HG03064 (cell line): ENCODE results near the gene NFAT5.

Source experiments
- ATAC-seq: cut with Tn5 transposase; IDR thresholded peaks from one replicate; pipeline ENCODE4 v1.9.1; 2021; ENCODE audit warnings: low read depth; ENCODE audit not compliant: unreplicated experiment

Gene NFAT5

GRCh38 chr16:69699915-69700314 is 134.1 kb downstream of the NFAT5 start:
- ATAC-seq = no peak

- ATAC-seq = no peak
Measured at GRCh38 chr16:69701452-69701851, 135.7 kb downstream of the NFAT5 start.

GRCh38 chr16:69701866-69702265 is 136.1 kb downstream of the NFAT5 start:
- no peak for ATAC-seq

GRCh38 chr16:69703638-69704037 is 137.9 kb downstream of the NFAT5 start:
- no peak for ATAC-seq

- no peak for ATAC-seq
Measured at GRCh38 chr16:69706256-69706974, 140.6 kb downstream of the NFAT5 start.

- ATAC-seq = no peak
Measured at GRCh38 chr16:69706975-69707340, 141.2 kb downstream of the NFAT5 start.

GRCh38 chr16:69707920-69708683 is 142.3 kb downstream of the NFAT5 start:
- no peak for ATAC-seq

- ATAC-seq = no peak
Measured at GRCh38 chr16:69709456-69710084, 143.8 kb downstream of the NFAT5 start.

GRCh38 chr16:69711115-69711740 is 145.5 kb downstream of the NFAT5 start:
- ATAC-seq = no peak

GRCh38 chr16:69712277-69712676 is 146.5 kb downstream of the NFAT5 start:
- ATAC-seq = no peak

- no peak for ATAC-seq
Measured at GRCh38 chr16:69712914-69713581, 147.3 kb downstream of the NFAT5 start.

- ATAC-seq = no peak
Measured at GRCh38 chr16:69717066-69717465, 151.3 kb downstream of the NFAT5 start.

- ATAC-seq = no peak
Measured at GRCh38 chr16:69718111-69718764, 152.5 kb downstream of the NFAT5 start.

GRCh38 chr16:69720822-69721430 is 155.2 kb downstream of the NFAT5 start:
- ATAC-seq = no peak

GRCh38 chr16:69721441-69721957 is 155.7 kb downstream of the NFAT5 start:
- ATAC-seq = no peak

- no peak for ATAC-seq
Measured at GRCh38 chr16:69724414-69724873, 158.7 kb downstream of the NFAT5 start.

GRCh38 chr16:69724981-69725479 is 159.3 kb downstream of the NFAT5 start:
- no peak for ATAC-seq

GRCh38 chr16:69725480-69726312 is 159.9 kb downstream of the NFAT5 start:
- no peak for ATAC-seq
